ENCODE measurements around the gene C2orf92.

C2orf92 gene

DNA sequence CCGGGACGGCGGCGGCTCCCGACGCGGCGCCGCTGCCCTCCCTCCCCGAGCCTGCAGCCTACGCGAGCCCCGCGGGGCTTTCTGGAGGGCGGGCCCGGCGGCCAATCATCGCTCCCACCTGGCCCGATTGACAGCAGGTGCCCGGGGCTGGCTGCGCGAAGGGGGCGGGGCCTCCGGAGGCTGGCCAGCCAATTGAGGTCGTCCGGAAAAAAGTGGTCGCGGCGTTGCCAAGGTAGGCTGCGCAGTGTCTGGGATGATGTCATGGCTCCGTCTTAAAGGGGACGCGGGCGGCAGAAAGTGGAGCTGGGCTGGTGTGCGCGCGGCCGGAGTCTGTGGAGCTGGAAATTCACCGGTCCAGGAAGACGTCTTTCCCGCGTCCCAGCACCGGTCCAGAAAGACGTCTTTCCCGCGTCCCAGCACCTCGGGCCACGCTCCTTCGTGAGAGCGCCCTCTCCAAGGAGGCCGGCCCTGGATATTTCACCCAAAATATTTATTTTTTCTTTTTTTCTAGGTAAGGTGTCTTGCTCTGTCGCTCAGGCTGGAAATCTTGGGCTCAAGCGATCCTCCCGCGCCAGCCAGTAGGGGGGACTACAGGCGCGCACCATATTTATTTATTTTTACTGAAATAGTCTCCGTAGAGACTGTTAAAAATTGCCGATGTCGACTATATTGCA is 5.4 kb upstream of the C2orf92 start, which contains the start of gene ACTR1B (continued):
- TF ChIP-seq, protein P1, sequence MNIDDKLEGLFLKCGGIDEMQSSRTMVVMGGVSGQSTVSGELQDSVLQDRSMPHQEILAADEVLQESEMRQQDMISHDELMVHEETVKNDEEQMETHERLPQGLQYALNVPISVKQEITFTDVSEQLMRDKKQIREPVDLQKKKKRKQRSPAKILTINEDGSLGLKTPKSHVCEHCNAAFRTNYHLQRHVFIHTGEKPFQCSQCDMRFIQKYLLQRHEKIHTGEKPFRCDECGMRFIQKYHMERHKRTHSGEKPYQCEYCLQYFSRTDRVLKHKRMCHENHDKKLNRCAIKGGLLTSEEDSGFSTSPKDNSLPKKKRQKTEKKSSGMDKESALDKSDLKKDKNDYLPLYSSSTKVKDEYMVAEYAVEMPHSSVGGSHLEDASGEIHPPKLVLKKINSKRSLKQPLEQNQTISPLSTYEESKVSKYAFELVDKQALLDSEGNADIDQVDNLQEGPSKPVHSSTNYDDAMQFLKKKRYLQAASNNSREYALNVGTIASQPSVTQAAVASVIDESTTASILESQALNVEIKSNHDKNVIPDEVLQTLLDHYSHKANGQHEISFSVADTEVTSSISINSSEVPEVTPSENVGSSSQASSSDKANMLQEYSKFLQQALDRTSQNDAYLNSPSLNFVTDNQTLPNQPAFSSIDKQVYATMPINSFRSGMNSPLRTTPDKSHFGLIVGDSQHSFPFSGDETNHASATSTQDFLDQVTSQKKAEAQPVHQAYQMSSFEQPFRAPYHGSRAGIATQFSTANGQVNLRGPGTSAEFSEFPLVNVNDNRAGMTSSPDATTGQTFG (tag by site-specific recombination; IDR thresholded peaks at IDR 0.05; ENCODE audit: borderline replicate concordance) = no peak
- TF ChIP-seq ZNF621 (tag by site-specific recombination; IDR thresholded peaks at IDR 0.05) = no peak
- TF ChIP-seq GFI1B (tag by site-specific recombination; IDR thresholded peaks at IDR 0.05) = no peak
- TF ChIP-seq ZNF624 (tag by site-specific recombination; IDR thresholded peaks at IDR 0.05) = no peak
- TF ChIP-seq KLF8 (tag by site-specific recombination; IDR thresholded peaks at IDR 0.05) = peak; percentile 64; the same call in 1 of the 2 replicates
- peak; percentile 41; the same call in 1 of the 2 replicates for TF ChIP-seq ZBTB20 (tag by site-specific recombination; IDR thresholded peaks at IDR 0.05)
- TF ChIP-seq TRIM28 (IDR thresholded peaks at IDR 0.05; ENCODE audit: borderline replicate concordance, low read length) = no peak
- TF ChIP-seq ZNF10 (tag by site-specific recombination; IDR thresholded peaks at IDR 0.05) = no peak
- TF ChIP-seq ZBTB8A (tag by site-specific recombination; IDR thresholded peaks at IDR 0.05) = peak; percentile 65
- TF ChIP-seq, protein P2, sequence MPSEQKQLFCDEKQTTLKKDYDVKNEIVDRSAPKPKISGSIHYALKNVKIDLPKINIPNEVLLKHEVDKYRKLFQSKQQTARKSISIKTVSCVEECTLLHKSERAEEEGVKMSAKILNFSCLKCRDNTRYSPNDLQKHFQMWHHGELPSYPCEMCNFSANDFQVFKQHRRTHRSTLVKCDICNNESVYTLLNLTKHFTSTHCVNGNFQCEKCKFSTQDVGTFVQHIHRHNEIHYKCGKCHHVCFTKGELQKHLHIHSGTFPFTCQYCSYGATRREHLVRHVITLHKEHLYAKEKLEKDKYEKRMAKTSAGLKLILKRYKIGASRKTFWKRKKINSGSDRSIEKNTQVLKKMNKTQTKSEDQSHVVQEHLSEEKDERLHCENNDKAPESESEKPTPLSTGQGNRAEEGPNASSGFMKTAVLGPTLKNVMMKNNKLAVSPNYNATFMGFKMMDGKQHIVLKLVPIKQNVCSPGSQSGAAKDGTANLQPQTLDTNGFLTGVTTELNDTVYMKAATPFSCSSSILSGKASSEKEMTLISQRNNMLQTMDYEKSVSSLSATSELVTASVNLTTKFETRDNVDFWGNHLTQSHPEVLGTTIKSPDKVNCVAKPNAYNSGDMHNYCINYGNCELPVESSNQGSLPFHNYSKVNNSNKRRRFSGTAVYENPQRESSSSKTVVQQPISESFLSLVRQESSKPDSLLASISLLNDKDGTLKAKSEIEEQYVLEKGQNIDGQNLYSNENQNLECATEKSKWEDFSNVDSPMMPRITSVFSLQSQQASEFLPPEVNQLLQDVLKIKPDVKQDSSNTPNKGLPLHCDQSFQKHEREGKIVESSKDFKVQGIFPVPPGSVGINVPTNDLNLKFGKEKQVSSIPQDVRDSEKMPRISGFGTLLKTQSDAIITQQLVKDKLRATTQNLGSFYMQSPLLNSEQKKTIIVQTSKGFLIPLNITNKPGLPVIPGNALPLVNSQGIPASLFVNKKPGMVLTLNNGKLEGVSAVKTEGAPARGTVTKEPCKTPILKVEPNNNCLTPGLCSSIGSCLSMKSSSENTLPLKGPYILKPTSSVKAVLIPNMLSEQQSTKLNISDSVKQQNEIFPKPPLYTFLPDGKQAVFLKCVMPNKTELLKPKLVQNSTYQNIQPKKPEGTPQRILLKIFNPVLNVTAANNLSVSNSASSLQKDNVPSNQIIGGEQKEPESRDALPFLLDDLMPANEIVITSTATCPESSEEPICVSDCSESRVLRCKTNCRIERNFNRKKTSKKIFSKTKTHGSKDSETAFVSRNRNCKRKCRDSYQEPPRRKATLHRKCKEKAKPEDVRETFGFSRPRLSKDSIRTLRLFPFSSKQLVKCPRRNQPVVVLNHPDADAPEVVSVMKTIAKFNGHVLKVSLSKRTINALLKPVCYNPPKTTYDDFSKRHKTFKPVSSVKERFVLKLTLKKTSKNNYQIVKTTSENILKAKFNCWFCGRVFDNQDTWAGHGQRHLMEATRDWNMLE (tag by site-specific recombination; conservative IDR thresholded peaks at IDR 0.05; ENCODE audit: low read depth) = no peak
- peak; percentile 98 for TF ChIP-seq ZNF692 (tag by site-specific recombination; IDR thresholded peaks at IDR 0.05)
- TF ChIP-seq ZIC2 (tag by site-specific recombination; IDR thresholded peaks at IDR 0.05) = peak; percentile 33; the same call in 1 of the 2 replicates
- TF ChIP-seq ZNF449 (tag by site-specific recombination; IDR thresholded peaks at IDR 0.05) = no peak
- TF ChIP-seq ZBTB48 (tag by site-specific recombination; IDR thresholded peaks at IDR 0.05) = no peak
- TF ChIP-seq ZNF585B (tag by site-specific recombination; IDR thresholded peaks at IDR 0.05) = no peak
- no peak for TF ChIP-seq GLIS2 (tag by site-specific recombination; IDR thresholded peaks at IDR 0.05)
- no peak for TF ChIP-seq ZNF274 (IDR thresholded peaks at IDR 0.05; ENCODE audit: low read length)
- no peak for TF ChIP-seq ZNF274 (tag by site-specific recombination; IDR thresholded peaks at IDR 0.05; ENCODE audit: borderline replicate concordance)
- TF ChIP-seq, protein P3, sequence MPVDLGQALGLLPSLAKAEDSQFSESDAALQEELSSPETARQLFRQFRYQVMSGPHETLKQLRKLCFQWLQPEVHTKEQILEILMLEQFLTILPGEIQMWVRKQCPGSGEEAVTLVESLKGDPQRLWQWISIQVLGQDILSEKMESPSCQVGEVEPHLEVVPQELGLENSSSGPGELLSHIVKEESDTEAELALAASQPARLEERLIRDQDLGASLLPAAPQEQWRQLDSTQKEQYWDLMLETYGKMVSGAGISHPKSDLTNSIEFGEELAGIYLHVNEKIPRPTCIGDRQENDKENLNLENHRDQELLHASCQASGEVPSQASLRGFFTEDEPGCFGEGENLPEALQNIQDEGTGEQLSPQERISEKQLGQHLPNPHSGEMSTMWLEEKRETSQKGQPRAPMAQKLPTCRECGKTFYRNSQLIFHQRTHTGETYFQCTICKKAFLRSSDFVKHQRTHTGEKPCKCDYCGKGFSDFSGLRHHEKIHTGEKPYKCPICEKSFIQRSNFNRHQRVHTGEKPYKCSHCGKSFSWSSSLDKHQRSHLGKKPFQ (tag by site-specific recombination; IDR thresholded peaks at IDR 0.05) = no peak
- TF ChIP-seq ZNF704 (tag by site-specific recombination; IDR thresholded peaks at IDR 0.05) = no peak
- TF ChIP-seq ZNF548 (tag by site-specific recombination; IDR thresholded peaks at IDR 0.05) = no peak
- peak; percentile 46; the same call in 1 of the 2 replicates for TF ChIP-seq ZNF501 (tag by site-specific recombination; IDR thresholded peaks at IDR 0.05)
- no peak for TF ChIP-seq ZBTB10 (tag by site-specific recombination; IDR thresholded peaks at IDR 0.05)
- no peak for TF ChIP-seq ZBTB1 (tag by site-specific recombination; IDR thresholded peaks at IDR 0.05)
